K562 (cell line): ENCODE data around the gene PPM1H. TPM values are rescaled to one million over a fixed set of nuclear protein-coding genes. Genes with fewer than 3 reads are reported as not detected.

ENCODE experiments used
- ATAC-seq: fragments of 200-7000 bp; cut with Tn5 transposase; 3 replicates; pipeline ENCODE4 v1.9.1; 2020; ENCODE audit warnings: moderate library complexity
- BruUV-seq: library from RNA; stranded (reverse); fragments of 400-500 nt; replicated peaks from 2 replicates; lab custom pipeline; 2021; lab: Mats Ljungman, UMichigan
- CTCF ChIA-PET: fragments of 300-600 bp; formaldehyde crosslinking; extraction: SDS; loops from one replicate; lab custom pipeline; 2021; ENCODE audit warnings: low intra/inter-chr PET ratio; lab: Yijun Ruan, JAX
- POLR2A ChIA-PET: fragments of 300-600, 350-650 bp; sonication (Branson Sonifier 250); formaldehyde crosslinking; extraction: SDS; loops from one replicate; lab custom pipeline; 2021; ENCODE audit warnings: antibody characterized with exemption, inconsistent platforms; lab: Yijun Ruan, JAX
- DNase-seq, 4 experiments: peaks; one replicate each; pipeline versions ENCODE4 v3.0.0 to v3.0.0-alpha.2; 2011 to 2018; ENCODE audit warnings: low spot score in 3 of 4, mixed read lengths in 3 of 4; ENCODE audit errors: extremely low read depth in 1 of 4
- FAIRE-seq: peaks from 2 replicates; lab custom pipeline; 2011; peaks lifted over from hg19 to GRCh38; lab: Jason Lieb, UNC
- H2AFZ ChIP-seq: 2 replicates; pipeline ENCODE4 v1.6.0; 2011; ENCODE audit warnings: low read depth, low read length, control low read depth, inconsistent platforms
- H3K27ac ChIP-seq: fragments of 200-600 bp; 3 replicates; pipeline ENCODE4 v1.8.0; 2011; ENCODE audit warnings: low read depth, mild to moderate bottlenecking, control low read depth, inconsistent platforms, low read length, moderate library complexity, mixed read lengths; ENCODE audit errors: extremely low read depth
- H3K27me3 ChIP-seq, 2 experiments: fragments of 300-600 bp in 1 of 2; 2 replicates in 1 of 2; 3 replicates in 1 of 2; pipeline versions ENCODE4 v1.6.0 to v1.8.0; 2011; ENCODE audit warnings: inconsistent platforms in 2 of 2, low read length in 2 of 2, mild to moderate bottlenecking in 1 of 2, mixed read lengths in 1 of 2, moderate library complexity in 1 of 2; ENCODE audit not compliant: control insufficient read depth in 2 of 2, insufficient read depth in 2 of 2
- H3K36me3 ChIP-seq: fragments of 300-600 bp; 3 replicates; pipeline ENCODE4 v1.8.0; 2011; ENCODE audit warnings: mild to moderate bottlenecking, low read length, inconsistent platforms; ENCODE audit not compliant: control insufficient read depth, insufficient read depth
- H3K4me1 ChIP-seq, 2 experiments: fragments of 200-600 bp in 1 of 2; replicated peaks in 1 of 2; 2 replicates in 1 of 2; 3 replicates in 1 of 2; pipeline versions ENCODE4 v1.5.1 to v1.8.0; 2011; ENCODE audit warnings: inconsistent platforms in 2 of 2, low read length in 2 of 2, mild to moderate bottlenecking in 1 of 2, mixed read lengths in 1 of 2, moderate library complexity in 1 of 2; ENCODE audit not compliant: control insufficient read depth in 2 of 2, insufficient read depth in 2 of 2
- H3K4me2 ChIP-seq: 2 replicates; pipeline ENCODE4 v1.6.1; 2011; ENCODE audit warnings: low read length, control low read depth, inconsistent platforms, mixed read lengths; ENCODE audit not compliant: insufficient read depth
- H3K4me3 ChIP-seq: fragments of 200-600 bp; sonication (generic), shearing (Covaris generic); 2 replicates; pipeline ENCODE4 v1.5.1; 2016; ENCODE audit warnings: control low read depth, inconsistent platforms
- H3K79me2 ChIP-seq: fragments of 200-600 bp; 3 replicates; pipeline ENCODE4 v1.8.0; 2011; ENCODE audit warnings: low read length, inconsistent platforms; ENCODE audit not compliant: control insufficient read depth, insufficient read depth
- H3K9ac ChIP-seq, 2 experiments: 2 replicates each; pipeline versions ENCODE4 v1.6.0 to v1.6.1; 2011; ENCODE audit warnings: low read depth in 2 of 2, low read length in 2 of 2, control low read depth in 1 of 2, inconsistent platforms in 1 of 2, mild to moderate bottlenecking in 1 of 2, mixed read lengths in 1 of 2; ENCODE audit not compliant: insufficient read depth in 1 of 2
- H3K9me1 ChIP-seq: one replicate; pipeline ENCODE4 v1.6.0; 2011; ENCODE audit warnings: inconsistent platforms, mild to moderate bottlenecking, low read length, moderate library complexity; ENCODE audit not compliant: control insufficient read depth, insufficient read depth
- H3K9me3 ChIP-seq: replicated peaks from 2 replicates; pipeline ENCODE4 v1.5.1; 2011; ENCODE audit warnings: low read depth, low read length, inconsistent platforms; ENCODE audit not compliant: control insufficient read depth, insufficient read depth
- H4K20me1 ChIP-seq: replicated peaks from 2 replicates; pipeline ENCODE4 v1.6.1; 2011; ENCODE audit warnings: low read length, inconsistent platforms, mixed read lengths; ENCODE audit not compliant: control insufficient read depth, insufficient read depth
- MEIS2 ChIP-seq: fragments of 450-650 bp; IDR thresholded peaks from 2 replicates; pipeline ENCODE4 v1.6.1; 2014; ENCODE audit warnings: mild to moderate bottlenecking; ENCODE audit not compliant: partially characterized antibody
- TAF1 ChIP-seq: IDR thresholded peaks from 2 replicates; pipeline ENCODE4 v1.6.1; 2011; ENCODE audit warnings: mild to moderate bottlenecking, low read length, moderate library complexity; ENCODE audit not compliant: insufficient read depth, control insufficient read depth, severe bottlenecking; ENCODE audit errors: extremely low read depth
- WGBS: fragments of 100-300 bp; shearing (Covaris generic); methylation state at CpG from one replicate; pipeline ENCODE4 v1.1.6; 2016; ENCODE audit warnings: low coverage, mixed read lengths; ENCODE audit not compliant: insufficient coverage; ENCODE audit errors: missing lambda C conversion rate; 5-methylcytosine and 5-hydroxymethylcytosine counted together
- in situ Hi-C: fragments of 300-500 bp; cut with MboI; formaldehyde crosslinking; loops from 4 replicates; pipeline ENCODE4 v1.15.0; 2018; ENCODE audit warnings: inconsistent platforms, mixed read lengths
- intact Hi-C: fragments of 100-400 bp; cut with micrococcal nuclease; formaldehyde crosslinking; loops from 2 replicates; pipeline ENCODE4 v1.14.2; 2022
- polyA plus RNA-seq, 8 experiments: library from polyadenylated mRNA; depleted of rRNA in 4 of 8; stranded (reverse) in 5 of 8; unstranded in 3 of 8; fragments of >200 nt; fragmentation: Nextera tagmentation in 2 of 8; fragmentation: Illumina TruSeq in 1 of 8; extraction: Ambion mirVana in 2 of 8; extraction: Trizol in 1 of 8; gene quantifications; 2 replicates each; pipeline versions ENCODE4 v1.2.1 to v1.2.3, GENCODE V29; 2011 to 2014; ENCODE audit warnings: inconsistent platforms in 1 of 8, missing spikeins in 1 of 8
- total RNA-seq, 7 experiments: library from RNA; depleted of rRNA in 6 of 7; stranded (reverse); fragments of >200 nt in 6 of 7; fragmentation: Illumina TruSeq in 2 of 7; extraction: Trizol in 2 of 7; gene quantifications; 2 replicates each; pipeline versions ENCODE4 v1.2.1 to v1.2.3, GENCODE V29; 2011 to 2021; ENCODE audit warnings: low replicate concordance in 1 of 7
- TF ChIP-seq, protein P1 (sequence below), 2 experiments: IDR thresholded peaks in 1 of 2; conservative IDR thresholded peaks in 1 of 2; 2 replicates each; pipeline ENCODE4 v1.6.1; 2016; ENCODE audit warnings: low read depth in 2 of 2, mild to moderate bottlenecking in 1 of 2, missing compliant biosample characterization in 1 of 2, missing genetic modification characterization in 1 of 2, moderate library complexity in 1 of 2
- TF ChIP-seq, protein P2 (sequence below): fragments of 450-650 bp; IDR thresholded peaks from 2 replicates; pipeline ENCODE4 v1.6.1; 2016

PPM1H gene
- total and polyA plus RNA-seq, 9 of the 15 experiments (the other 6 are each of a cell fraction or from before 2014, with no cell fraction given) = 5.3 to 29.3 (median 11.3) TPM

- FAIRE-seq (no peak), ATAC-seq (no peak), DNase-seq (no peak)
- TF ChIP-seq, protein P1, sequence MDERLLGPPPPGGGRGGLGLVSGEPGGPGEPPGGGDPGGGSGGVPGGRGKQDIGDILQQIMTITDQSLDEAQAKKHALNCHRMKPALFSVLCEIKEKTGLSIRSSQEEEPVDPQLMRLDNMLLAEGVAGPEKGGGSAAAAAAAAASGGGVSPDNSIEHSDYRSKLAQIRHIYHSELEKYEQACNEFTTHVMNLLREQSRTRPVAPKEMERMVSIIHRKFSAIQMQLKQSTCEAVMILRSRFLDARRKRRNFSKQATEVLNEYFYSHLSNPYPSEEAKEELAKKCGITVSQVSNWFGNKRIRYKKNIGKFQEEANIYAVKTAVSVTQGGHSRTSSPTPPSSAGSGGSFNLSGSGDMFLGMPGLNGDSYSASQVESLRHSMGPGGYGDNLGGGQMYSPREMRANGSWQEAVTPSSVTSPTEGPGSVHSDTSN (CRISPR knock-in tag; IDR thresholded peaks at IDR 0.05; ENCODE audit: low read depth) = 0 out of 2 replicates have a peak, but pooled peaks have one; percentile 8
- TF ChIP-seq, protein P1 (tag; conservative IDR thresholded peaks at IDR 0.05; ENCODE audit: low read depth) = peak; percentile 80
- TF ChIP-seq, protein P2, sequence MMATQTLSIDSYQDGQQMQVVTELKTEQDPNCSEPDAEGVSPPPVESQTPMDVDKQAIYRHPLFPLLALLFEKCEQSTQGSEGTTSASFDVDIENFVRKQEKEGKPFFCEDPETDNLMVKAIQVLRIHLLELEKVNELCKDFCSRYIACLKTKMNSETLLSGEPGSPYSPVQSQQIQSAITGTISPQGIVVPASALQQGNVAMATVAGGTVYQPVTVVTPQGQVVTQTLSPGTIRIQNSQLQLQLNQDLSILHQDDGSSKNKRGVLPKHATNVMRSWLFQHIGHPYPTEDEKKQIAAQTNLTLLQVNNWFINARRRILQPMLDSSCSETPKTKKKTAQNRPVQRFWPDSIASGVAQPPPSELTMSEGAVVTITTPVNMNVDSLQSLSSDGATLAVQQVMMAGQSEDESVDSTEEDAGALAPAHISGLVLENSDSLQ = peak; percentile 73
- TF ChIP-seq TAF1 = no peak
- TF ChIP-seq MEIS2 = peak; percentile 84
- no peaks in the 10 kb centered on the region for H4K20me1 ChIP-seq
- WGBS = 32% methylated on average over 4 of the region's 4 CpGs
- intact Hi-C loops (no loop called here), in situ Hi-C loops (no loop called here)
- POLR2A ChIA-PET = interaction anchor here (1.1 kb wide), 1 partner anchor 13 kb away, joined by 4 read pairs; no protein-coding TSS in a partner anchor
- no peaks in the 10 kb centered on the region for H3K27me3 ChIP-seq
- no peak overlapping the region for H3K4me3 ChIP-seq
- no TSS peak for BruUV-seq
- H3K9me1 ChIP-seq = no peaks in the 10 kb centered on the region
- H3K4me1 ChIP-seq = no peaks in the 10 kb centered on the region; a peak in 1 of 5 replicates
- H3K9me3 ChIP-seq = no peaks in the 10 kb centered on the region
- H3K79me2 ChIP-seq = peaks cover 6% of the 10 kb centered on the region; the same call in 1 of the 3 replicates
- CTCF ChIA-PET = no interaction called here
- peaks cover 6% of the 10 kb centered on the region; the same call in 1 of the 3 replicates for H3K36me3 ChIP-seq
- H3K9ac ChIP-seq = no peak overlapping the region
- no peak overlapping the region for H2AFZ ChIP-seq
- H3K27ac ChIP-seq = no peak overlapping the region
- H3K4me2 ChIP-seq = no peak overlapping the region
Measured at GRCh38 chr12:62873826-62874448, 61.0 kb downstream of the PPM1H start.
